HepG2 (cell line): ENCODE measurements around the gene CCNYL1. TPM values are rescaled to one million over a fixed set of nuclear protein-coding genes. Genes with fewer than 3 reads are reported as not detected.
A peak's percentile ranks its signal among the peaks of the same experiment; 100 is the strongest.

Experiments
- FOXJ3 ChIP-seq: sonication (generic); formaldehyde crosslinking; IDR thresholded peaks from 2 replicates; pipeline ENCODE4 v1.4.0; 2020; ENCODE audit warnings: missing genetic modification reagents, mild to moderate bottlenecking, borderline replicate concordance
- MXD3 ChIP-seq: IDR thresholded peaks from 2 replicates; pipeline ENCODE4 v1.6.1; 2016; ENCODE audit warnings: mild to moderate bottlenecking, missing biosample characterization, missing genetic modification reagents
- NONO ChIP-seq, 2 experiments: fragments of 450-650 bp in 1 of 2; sonication (generic) in 1 of 2; formaldehyde crosslinking in 1 of 2; IDR thresholded peaks in 1 of 2; conservative IDR thresholded peaks in 1 of 2; 2 replicates each; pipeline versions ENCODE4 v1.6.1 to v1.8.0; 2017 to 2022; ENCODE audit warnings: mild to moderate bottlenecking in 1 of 2, missing genetic modification reagents in 1 of 2, moderate library complexity in 1 of 2
- NPAS2 ChIP-seq: sonication (generic); formaldehyde crosslinking; IDR thresholded peaks from 2 replicates; pipeline ENCODE4 v1.8.0; 2022; ENCODE audit warnings: mild to moderate bottlenecking, missing genetic modification reagents, borderline replicate concordance
- PCBP2 ChIP-seq: fragments of 200-400 bp; formaldehyde crosslinking; optimal IDR thresholded peaks from 2 replicates; pipeline ENCODE3; 2018; ENCODE audit warnings: low read length, low read depth; ENCODE audit not compliant: poor library complexity, severe bottlenecking
- UBTF ChIP-seq: sonication (generic); formaldehyde crosslinking; IDR thresholded peaks from 2 replicates; pipeline ENCODE4 v1.4.0; 2020; ENCODE audit warnings: mild to moderate bottlenecking, missing genetic modification reagents
- ZBTB3 ChIP-seq: sonication (generic); formaldehyde crosslinking; IDR thresholded peaks from 2 replicates; pipeline ENCODE4 v1.4.0; 2020; ENCODE audit warnings: low read depth, mild to moderate bottlenecking, moderate library complexity, missing genetic modification reagents, borderline replicate concordance
- ZNF143 ChIP-seq: sonication (generic); formaldehyde crosslinking; IDR thresholded peaks from 2 replicates; pipeline ENCODE4 v1.4.0; 2020; ENCODE audit warnings: missing genetic modification reagents
- ZNF232 ChIP-seq: sonication (generic); formaldehyde crosslinking; IDR thresholded peaks from 2 replicates; pipeline ENCODE4 v1.4.0; 2020; ENCODE audit warnings: missing genetic modification reagents, borderline replicate concordance
- ZNF235 ChIP-seq: sonication (generic); formaldehyde crosslinking; IDR thresholded peaks from 2 replicates; pipeline ENCODE4 v1.8.1; 2023; ENCODE audit warnings: mild to moderate bottlenecking, missing genetic modification reagents, borderline replicate concordance
- ZNF558 ChIP-seq: sonication (generic); formaldehyde crosslinking; IDR thresholded peaks from 2 replicates; pipeline ENCODE4 v1.9.0; 2022; ENCODE audit warnings: mild to moderate bottlenecking, missing genetic modification reagents, borderline replicate concordance
- polyA plus RNA-seq, 8 experiments: library from polyadenylated mRNA; depleted of rRNA in 3 of 8; stranded (reverse) in 7 of 8; unstranded in 1 of 8; fragments of >200 nt; fragmentation: Illumina TruSeq in 4 of 8; extraction: Trizol in 4 of 8; gene quantifications; 2 replicates each; pipeline versions ENCODE4 v1.2.1 to v1.2.3, GENCODE V29; 2011 to 2016; ENCODE audit warnings: low read depth in 4 of 8, missing spikeins in 1 of 8, mixed read lengths in 1 of 8; ENCODE audit not compliant: insufficient read depth in 1 of 8
- total RNA-seq, 5 experiments: library from RNA; depleted of rRNA; stranded (reverse); fragments of >200 nt; fragmentation: Illumina TruSeq; extraction: Trizol; gene quantifications; 2 replicates each; pipeline ENCODE4 v1.2.3, GENCODE V29; 2016; ENCODE audit warnings: low read depth in 1 of 5
- TF ChIP-seq, protein P1 (sequence below): sonication (generic); formaldehyde crosslinking; IDR thresholded peaks from 2 replicates; pipeline ENCODE4 v1.4.0; 2020; ENCODE audit warnings: missing genetic modification reagents
- TF ChIP-seq, protein P2 (sequence below): sonication (generic); formaldehyde crosslinking; IDR thresholded peaks from 2 replicates; pipeline ENCODE4 v1.9.0; 2021; ENCODE audit warnings: missing genetic modification reagents, borderline replicate concordance
- TF ChIP-seq, protein P3 (sequence below): sonication (generic); formaldehyde crosslinking; IDR thresholded peaks from 2 replicates; pipeline ENCODE4 v1.5.1; 2020; ENCODE audit warnings: missing genetic modification reagents, mild to moderate bottlenecking, borderline replicate concordance
- TF ChIP-seq, protein P4 (sequence below): sonication (generic); formaldehyde crosslinking; IDR thresholded peaks from 2 replicates; pipeline ENCODE4 v1.4.0; 2020; ENCODE audit warnings: mild to moderate bottlenecking, missing genetic modification reagents

Gene CCNYL1
- total and polyA plus RNA-seq, 2 of the 13 experiments (the other 11 are each of a cell fraction or from before 2014, with no cell fraction given): 12.5 to 16.2 TPM

DNA sequence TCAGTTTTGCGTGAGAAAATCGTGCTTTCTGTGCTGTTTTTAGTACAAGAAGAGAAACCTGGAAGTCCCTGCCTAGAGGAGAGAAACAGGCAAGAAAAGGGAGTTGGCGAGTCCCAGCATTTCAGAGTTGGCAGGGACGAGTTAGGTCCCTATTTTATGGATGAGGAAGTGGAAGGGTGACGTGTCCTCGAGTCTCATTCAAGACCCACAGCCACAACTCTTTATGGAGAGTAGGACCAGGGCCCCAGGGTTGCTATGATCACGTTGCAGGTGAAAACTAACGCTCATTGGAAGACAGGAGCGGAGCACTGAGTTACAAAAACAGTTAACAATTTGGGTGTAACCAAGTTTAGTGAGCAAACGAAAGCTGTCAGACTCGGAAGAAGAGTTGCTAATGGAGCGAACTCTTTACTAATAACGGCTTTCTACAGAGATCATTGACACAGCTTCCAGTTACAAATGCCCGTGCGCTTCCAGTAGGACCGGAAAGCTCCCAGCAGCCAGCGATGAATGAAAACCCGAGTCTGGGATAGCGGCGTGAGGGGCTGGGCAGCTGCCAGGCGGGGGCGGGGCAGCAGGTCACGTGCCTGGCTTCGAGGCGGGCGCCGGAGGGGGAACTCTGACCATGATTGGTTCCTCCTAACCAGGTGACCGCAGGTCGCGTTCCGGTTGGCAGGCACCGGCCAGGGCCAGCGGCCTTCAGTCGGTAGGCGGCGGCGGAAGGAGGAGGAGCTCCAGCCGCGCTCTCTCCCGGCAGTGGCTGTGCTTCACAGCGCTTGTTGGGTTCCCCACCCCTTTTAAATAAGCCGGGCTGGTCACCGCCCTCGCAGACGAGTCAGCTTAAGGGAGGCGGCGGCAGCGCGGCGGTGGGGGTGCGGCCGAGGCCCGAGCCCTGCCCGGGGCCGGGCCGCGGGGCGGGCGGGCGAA lies at the start of gene CCNYL1 (continued):
- TF ChIP-seq UBTF (CRISPR knock-in tag): no peak; the same call in 1 of the 2 replicates
- TF ChIP-seq NPAS2 (CRISPR knock-in tag): no peak
- TF ChIP-seq, protein P1, sequence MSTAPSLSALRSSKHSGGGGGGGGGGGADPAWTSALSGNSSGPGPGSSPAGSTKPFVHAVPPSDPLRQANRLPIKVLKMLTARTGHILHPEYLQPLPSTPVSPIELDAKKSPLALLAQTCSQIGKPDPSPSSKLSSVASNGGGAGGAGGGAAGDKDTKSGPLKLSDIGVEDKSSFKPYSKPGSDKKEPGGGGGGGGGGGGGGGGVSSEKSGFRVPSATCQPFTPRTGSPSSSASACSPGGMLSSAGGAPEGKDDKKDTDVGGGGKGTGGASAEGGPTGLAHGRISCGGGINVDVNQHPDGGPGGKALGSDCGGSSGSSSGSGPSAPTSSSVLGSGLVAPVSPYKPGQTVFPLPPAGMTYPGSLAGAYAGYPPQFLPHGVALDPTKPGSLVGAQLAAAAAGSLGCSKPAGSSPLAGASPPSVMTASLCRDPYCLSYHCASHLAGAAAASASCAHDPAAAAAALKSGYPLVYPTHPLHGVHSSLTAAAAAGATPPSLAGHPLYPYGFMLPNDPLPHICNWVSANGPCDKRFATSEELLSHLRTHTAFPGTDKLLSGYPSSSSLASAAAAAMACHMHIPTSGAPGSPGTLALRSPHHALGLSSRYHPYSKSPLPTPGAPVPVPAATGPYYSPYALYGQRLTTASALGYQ (CRISPR knock-in tag): 0 out of 2 replicates have a peak, but pooled peaks have one; percentile 40
- 0 out of 2 replicates have a peak, but pooled peaks have one; percentile 27 for TF ChIP-seq ZNF235 (CRISPR knock-in tag)
- TF ChIP-seq ZBTB3 (CRISPR knock-in tag): no peak
- TF ChIP-seq ZNF232 (CRISPR knock-in tag): peak; percentile 74; the same call in 1 of the 2 replicates
- TF ChIP-seq, protein P2, sequence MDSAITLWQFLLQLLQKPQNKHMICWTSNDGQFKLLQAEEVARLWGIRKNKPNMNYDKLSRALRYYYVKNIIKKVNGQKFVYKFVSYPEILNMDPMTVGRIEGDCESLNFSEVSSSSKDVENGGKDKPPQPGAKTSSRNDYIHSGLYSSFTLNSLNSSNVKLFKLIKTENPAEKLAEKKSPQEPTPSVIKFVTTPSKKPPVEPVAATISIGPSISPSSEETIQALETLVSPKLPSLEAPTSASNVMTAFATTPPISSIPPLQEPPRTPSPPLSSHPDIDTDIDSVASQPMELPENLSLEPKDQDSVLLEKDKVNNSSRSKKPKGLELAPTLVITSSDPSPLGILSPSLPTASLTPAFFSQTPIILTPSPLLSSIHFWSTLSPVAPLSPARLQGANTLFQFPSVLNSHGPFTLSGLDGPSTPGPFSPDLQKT (CRISPR knock-in tag): no peak
- no peak for TF ChIP-seq NONO (IDR thresholded peaks at IDR 0.05)
- TF ChIP-seq NONO (CRISPR knock-in tag; conservative IDR thresholded peaks at IDR 0.05): no peak
- TF ChIP-seq ZNF143 (CRISPR knock-in tag): no peak; the same call in 1 of the 2 replicates
- TF ChIP-seq, protein P3, sequence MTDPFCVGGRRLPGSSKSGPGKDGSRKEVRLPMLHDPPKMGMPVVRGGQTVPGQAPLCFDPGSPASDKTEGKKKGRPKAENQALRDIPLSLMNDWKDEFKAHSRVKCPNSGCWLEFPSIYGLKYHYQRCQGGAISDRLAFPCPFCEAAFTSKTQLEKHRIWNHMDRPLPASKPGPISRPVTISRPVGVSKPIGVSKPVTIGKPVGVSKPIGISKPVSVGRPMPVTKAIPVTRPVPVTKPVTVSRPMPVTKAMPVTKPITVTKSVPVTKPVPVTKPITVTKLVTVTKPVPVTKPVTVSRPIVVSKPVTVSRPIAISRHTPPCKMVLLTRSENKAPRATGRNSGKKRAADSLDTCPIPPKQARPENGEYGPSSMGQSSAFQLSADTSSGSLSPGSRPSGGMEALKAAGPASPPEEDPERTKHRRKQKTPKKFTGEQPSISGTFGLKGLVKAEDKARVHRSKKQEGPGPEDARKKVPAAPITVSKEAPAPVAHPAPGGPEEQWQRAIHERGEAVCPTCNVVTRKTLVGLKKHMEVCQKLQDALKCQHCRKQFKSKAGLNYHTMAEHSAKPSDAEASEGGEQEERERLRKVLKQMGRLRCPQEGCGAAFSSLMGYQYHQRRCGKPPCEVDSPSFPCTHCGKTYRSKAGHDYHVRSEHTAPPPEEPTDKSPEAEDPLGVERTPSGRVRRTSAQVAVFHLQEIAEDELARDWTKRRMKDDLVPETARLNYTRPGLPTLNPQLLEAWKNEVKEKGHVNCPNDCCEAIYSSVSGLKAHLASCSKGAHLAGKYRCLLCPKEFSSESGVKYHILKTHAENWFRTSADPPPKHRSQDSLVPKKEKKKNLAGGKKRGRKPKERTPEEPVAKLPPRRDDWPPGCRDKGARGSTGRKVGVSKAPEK (CRISPR knock-in tag): peak; percentile 55; the same call in 1 of the 2 replicates
- no peak for TF ChIP-seq PCBP2
- TF ChIP-seq, protein P4, sequence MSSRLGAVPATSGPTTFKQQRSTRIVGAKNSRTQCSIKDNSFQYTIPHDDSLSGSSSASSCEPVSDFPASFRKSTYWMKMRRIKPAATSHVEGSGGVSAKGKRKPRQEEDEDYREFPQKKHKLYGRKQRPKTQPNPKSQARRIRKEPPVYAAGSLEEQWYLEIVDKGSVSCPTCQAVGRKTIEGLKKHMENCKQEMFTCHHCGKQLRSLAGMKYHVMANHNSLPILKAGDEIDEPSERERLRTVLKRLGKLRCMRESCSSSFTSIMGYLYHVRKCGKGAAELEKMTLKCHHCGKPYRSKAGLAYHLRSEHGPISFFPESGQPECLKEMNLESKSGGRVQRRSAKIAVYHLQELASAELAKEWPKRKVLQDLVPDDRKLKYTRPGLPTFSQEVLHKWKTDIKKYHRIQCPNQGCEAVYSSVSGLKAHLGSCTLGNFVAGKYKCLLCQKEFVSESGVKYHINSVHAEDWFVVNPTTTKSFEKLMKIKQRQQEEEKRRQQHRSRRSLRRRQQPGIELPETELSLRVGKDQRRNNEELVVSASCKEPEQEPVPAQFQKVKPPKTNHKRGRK: no peak
- TF ChIP-seq FOXJ3 (CRISPR knock-in tag): no peak; the same call in 1 of the 2 replicates
- TF ChIP-seq ZNF558 (CRISPR knock-in tag): no peak
- TF ChIP-seq MXD3: 0 out of 2 replicates have a peak, but pooled peaks have one; percentile 13
